Trophoblast cell (in vitro differentiated cells and primary cell): ENCODE data around the gene MYCT1.

Source experiments
- DNase-seq, 2 donors: peaks; one replicate each; pipeline ENCODE4 v3.0.0-alpha.2; 2016
- H2AFZ ChIP-seq: 2 replicates; pipeline ENCODE4 v1.6.1; 2013; ENCODE audit warnings: low read length, moderate library complexity, mild to moderate bottlenecking; ENCODE audit not compliant: insufficient read depth, poor library complexity
- H2AK5ac ChIP-seq: 2 replicates; pipeline ENCODE4 v1.6.1; 2013; ENCODE audit warnings: mild to moderate bottlenecking, low read length
- H2BK120ac ChIP-seq: 2 replicates; pipeline ENCODE4 v1.6.1; 2013; ENCODE audit warnings: low read length, mild to moderate bottlenecking, moderate library complexity; ENCODE audit not compliant: insufficient read depth, poor library complexity
- H2BK12ac ChIP-seq: 2 replicates; pipeline ENCODE4 v1.6.1; 2013; ENCODE audit warnings: mild to moderate bottlenecking, low read length, moderate library complexity
- H2BK5ac ChIP-seq: 2 replicates; pipeline ENCODE4 v1.6.1; 2013; ENCODE audit warnings: low read length, low read depth, moderate library complexity, mild to moderate bottlenecking; ENCODE audit not compliant: poor library complexity
- H3K14ac ChIP-seq: 2 replicates; pipeline ENCODE4 v1.6.1; 2013; ENCODE audit warnings: mild to moderate bottlenecking, low read length
- H3K18ac ChIP-seq: 2 replicates; pipeline ENCODE4 v1.6.1; 2013; ENCODE audit warnings: mild to moderate bottlenecking, low read length
- H3K23ac ChIP-seq: 2 replicates; pipeline ENCODE4 v1.6.1; 2013; ENCODE audit warnings: low read length
- H3K27ac ChIP-seq: 2 replicates; pipeline ENCODE4 v1.5.1; 2013; ENCODE audit warnings: low read depth, mild to moderate bottlenecking, inconsistent platforms, low read length, moderate library complexity
- H3K27me3 ChIP-seq: 2 replicates; pipeline ENCODE4 v1.6.1; 2013; ENCODE audit warnings: inconsistent platforms, mild to moderate bottlenecking, low read length, moderate library complexity; ENCODE audit not compliant: insufficient read depth
- H3K36me3 ChIP-seq, 2 experiments: 1 replicate in 1 of 2; 2 replicates in 1 of 2; pipeline ENCODE4 v1.6.1; 2013; ENCODE audit warnings: low read length in 2 of 2, mild to moderate bottlenecking in 2 of 2, moderate library complexity in 1 of 2; ENCODE audit not compliant: insufficient read depth in 2 of 2, control insufficient read depth in 1 of 2
- H3K4ac ChIP-seq: 2 replicates; pipeline ENCODE4 v1.6.1; 2013; ENCODE audit warnings: low read depth, mild to moderate bottlenecking, low read length, moderate library complexity
- H3K4me1 ChIP-seq, 2 experiments: 1 replicate in 1 of 2; 2 replicates in 1 of 2; pipeline ENCODE4 v1.6.1; 2013; ENCODE audit warnings: low read length in 2 of 2, mild to moderate bottlenecking in 2 of 2, moderate library complexity in 1 of 2; ENCODE audit not compliant: insufficient read depth in 2 of 2, control insufficient read depth in 1 of 2
- H3K4me2 ChIP-seq: 2 replicates; pipeline ENCODE4 v1.6.1; 2013; ENCODE audit warnings: inconsistent platforms, mild to moderate bottlenecking, low read length, moderate library complexity
- H3K4me3 ChIP-seq: 2 replicates; pipeline ENCODE4 v1.5.1; 2013; ENCODE audit warnings: mild to moderate bottlenecking, low read depth, low read length, inconsistent platforms
- H3K79me1 ChIP-seq: one replicate; pipeline ENCODE4 v1.6.1; 2013; ENCODE audit warnings: low read length
- H3K79me2 ChIP-seq: 2 replicates; pipeline ENCODE4 v1.6.1; 2013; ENCODE audit warnings: low read length, mild to moderate bottlenecking; ENCODE audit not compliant: control insufficient read depth, insufficient read depth, poor library complexity
- H3K9ac ChIP-seq: 2 replicates; pipeline ENCODE4 v1.6.1; 2013; ENCODE audit warnings: mild to moderate bottlenecking, low read length
- H3K9me3 ChIP-seq: 2 replicates; pipeline ENCODE4 v1.6.1; 2013; ENCODE audit warnings: low read depth, mild to moderate bottlenecking, control low read depth, inconsistent platforms, low read length; ENCODE audit not compliant: insufficient read depth
- H4K12ac ChIP-seq: 2 replicates; pipeline ENCODE4 v1.6.1; 2013; ENCODE audit warnings: low read depth, mild to moderate bottlenecking, low read length, moderate library complexity
- H4K8ac ChIP-seq: 2 replicates; pipeline ENCODE4 v1.6.1; 2013; ENCODE audit warnings: low read depth, mild to moderate bottlenecking, low read length, moderate library complexity
- H4K91ac ChIP-seq: one replicate; pipeline ENCODE4 v1.6.1; 2013; ENCODE audit warnings: low read depth, mild to moderate bottlenecking, low read length, moderate library complexity
- WGBS: extraction: QIAGEN DNeasy Blood & Tissue Kit; methylation state at CpG from one replicate; pipeline ENCODE4 v1.1.7; 2013; ENCODE audit warnings: missing lambda C conversion rate; ENCODE audit not compliant: insufficient read length, insufficient coverage; ENCODE audit errors: extremely low coverage; 5-methylcytosine and 5-hydroxymethylcytosine counted together

Gene MYCT1

DNA sequence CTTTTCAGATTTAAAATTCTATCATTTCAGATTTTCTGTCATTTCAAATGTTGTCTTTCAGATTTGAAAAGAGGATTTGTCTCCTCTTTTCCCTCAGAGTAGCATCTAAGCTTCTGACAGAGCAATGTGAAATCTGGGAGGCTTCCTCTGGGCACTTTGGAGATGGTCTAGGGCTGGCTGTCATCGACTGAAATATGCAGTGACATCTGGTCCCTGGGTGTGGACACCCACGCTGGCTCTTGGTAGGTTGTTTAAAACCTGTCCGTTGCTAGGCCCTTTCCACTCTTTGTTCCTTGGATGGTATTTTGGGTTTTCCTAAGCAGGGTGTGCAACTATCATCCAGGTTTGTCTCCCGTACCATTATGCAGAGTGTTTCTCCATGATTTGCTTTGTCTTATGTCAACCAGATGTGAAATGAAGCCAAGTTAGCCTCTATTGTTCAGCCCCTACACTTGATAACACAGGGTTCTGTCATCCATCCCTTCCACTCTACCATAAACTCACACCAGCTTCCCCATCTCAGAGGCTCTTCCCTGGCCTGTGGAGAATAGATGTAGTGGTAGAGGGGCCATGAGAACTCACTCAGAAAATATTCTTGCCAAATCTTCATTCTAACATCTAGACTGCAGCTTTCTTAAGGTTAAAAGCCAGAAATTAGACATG is 47.9 kb downstream of the MYCT1 start:
- no CpG with 5 or more reads among the region's 4 CpGs for WGBS
- no peak for DNase-seq
- Histone ChIP-seq H3K79me1 (no peaks in the 10 kb centered on the region), H3K9me3 (no peaks in the 10 kb centered on the region), H2BK120ac (no peak overlapping the region), H3K4me3 (no peak overlapping the region), H4K8ac (no peak overlapping the region), H2AK5ac (no peak overlapping the region), H3K4me1 (peaks cover 0 to 4% of the 10 kb centered on the region in 2 experiments), H3K27me3 (no peaks in the 10 kb centered on the region), H3K14ac (no peak overlapping the region), H3K36me3 (no peaks in the 10 kb centered on the region), H3K18ac (no peak overlapping the region), H3K79me2 (no peaks in the 10 kb centered on the region), H3K27ac (no peak overlapping the region), H2BK12ac (no peak overlapping the region), H3K9ac (no peak overlapping the region), H4K12ac (no peak overlapping the region), H2BK5ac (no peak overlapping the region), H3K4ac (no peak overlapping the region), H4K91ac (no peak overlapping the region), H2AFZ (no peak overlapping the region), H3K4me2 (no peak overlapping the region), H3K23ac (no peak overlapping the region)

DNA sequence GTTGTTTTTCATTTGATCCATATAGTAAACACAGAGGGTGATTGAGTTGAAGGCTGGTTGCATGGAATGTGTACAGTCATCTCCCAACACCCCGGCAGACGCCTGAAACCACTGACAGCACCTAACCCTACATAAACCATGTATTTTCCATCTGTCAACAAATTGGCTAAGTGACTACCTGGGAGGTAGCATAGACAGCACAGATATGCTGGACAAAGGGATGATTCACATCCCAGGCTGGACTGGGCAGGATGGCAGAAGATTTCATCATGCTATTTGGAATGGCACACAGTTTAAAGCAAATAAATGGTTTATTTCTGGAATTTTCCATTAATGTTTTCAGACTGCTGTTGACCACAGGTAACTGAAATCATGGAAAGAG is 48.5 kb downstream of the MYCT1 start:
- Histone ChIP-seq H3K23ac (no peak overlapping the region), H3K4me2 (no peak overlapping the region), H2BK120ac (no peak overlapping the region), H3K79me1 (no peaks in the 10 kb centered on the region), H3K9me3 (no peaks in the 10 kb centered on the region), H2BK12ac (no peak overlapping the region), H3K79me2 (no peaks in the 10 kb centered on the region), H2AK5ac (no peak overlapping the region), H4K91ac (no peak overlapping the region), H3K18ac (no peak overlapping the region), H4K12ac (no peak overlapping the region), H3K27ac (no peak overlapping the region), H3K14ac (no peak overlapping the region), H3K9ac (no peak overlapping the region), H3K4ac (no peak overlapping the region), H3K27me3 (no peaks in the 10 kb centered on the region), H3K36me3 (no peaks in the 10 kb centered on the region), H2BK5ac (no peak overlapping the region), H2AFZ (no peak overlapping the region), H3K4me1 (peaks cover 0 to 4% of the 10 kb centered on the region in 2 experiments), H4K8ac (no peak overlapping the region), H3K4me3 (no peak overlapping the region)
- WGBS: no CpG with 5 or more reads among the region's 2 CpGs
- DNase-seq: peak in 1 of 2 donors; percentile 15

DNA sequence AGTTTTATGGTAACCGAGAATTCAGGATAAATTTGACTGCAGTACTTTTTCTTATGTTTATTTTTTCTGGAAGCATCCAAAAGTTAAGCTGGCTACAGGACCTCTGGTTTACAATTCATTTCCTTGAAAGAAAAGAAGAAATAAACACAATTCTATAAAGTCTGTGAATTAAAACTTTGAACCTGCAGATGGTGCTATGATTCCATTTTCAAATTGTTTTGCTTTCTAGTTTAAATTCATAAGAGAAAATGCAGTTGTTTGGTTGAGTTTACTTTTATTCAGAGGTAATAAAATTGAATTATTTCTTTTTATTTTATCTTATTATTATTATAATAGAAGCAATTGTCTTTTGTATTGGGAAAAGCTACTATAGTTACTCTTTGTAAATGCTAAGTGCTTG is 51.1 kb downstream of the MYCT1 start:
- no peak overlapping the region for H3K18ac ChIP-seq
- H3K4me3 ChIP-seq: no peak overlapping the region
- H3K79me1 ChIP-seq: no peaks in the 10 kb centered on the region
- no peak overlapping the region for H3K4ac ChIP-seq
- no peaks in the 10 kb centered on the region for H3K79me2 ChIP-seq
- H3K4me1 ChIP-seq: peaks cover 0 to 4% of the 10 kb centered on the region in 2 experiments
- no peak overlapping the region for H2AK5ac ChIP-seq
- H2BK5ac ChIP-seq: no peak overlapping the region
- H3K4me2 ChIP-seq: no peak overlapping the region
- H3K27ac ChIP-seq: no peak overlapping the region
- H3K36me3 ChIP-seq: no peaks in the 10 kb centered on the region
- H3K14ac ChIP-seq: no peak overlapping the region
- DNase-seq: peak in 1 of 2 donors; percentile 48
- no peak overlapping the region for H4K8ac ChIP-seq
- H4K91ac ChIP-seq: no peak overlapping the region
- no CpG with 5 or more reads among the region's 1 CpG for WGBS
- H3K27me3 ChIP-seq: no peaks in the 10 kb centered on the region
- no peak overlapping the region for H3K23ac ChIP-seq
- no peak overlapping the region for H2BK12ac ChIP-seq
- H3K9ac ChIP-seq: no peak overlapping the region
- no peak overlapping the region for H4K12ac ChIP-seq
- no peaks in the 10 kb centered on the region for H3K9me3 ChIP-seq
- no peak overlapping the region for H2AFZ ChIP-seq
- no peak overlapping the region for H2BK120ac ChIP-seq

DNA sequence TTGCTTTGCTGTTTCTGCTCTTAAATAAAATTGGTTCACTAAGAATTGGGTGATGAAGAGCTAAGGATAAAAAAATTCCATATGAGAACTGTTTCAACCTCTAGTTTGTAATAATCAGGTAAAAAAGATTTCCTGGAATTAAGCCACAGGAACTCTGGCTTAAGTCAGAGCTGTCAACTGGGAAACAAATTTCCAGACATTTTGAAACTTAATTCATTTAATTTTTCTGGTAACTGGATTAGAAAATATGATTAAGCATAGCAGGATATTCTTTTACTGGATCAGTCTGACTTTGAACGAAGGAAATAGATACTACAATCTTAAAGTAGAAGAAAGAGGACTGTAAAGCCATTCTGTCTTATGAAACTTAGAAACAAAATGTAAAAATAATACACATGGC is 51.6 kb downstream of the MYCT1 start:
- no peak overlapping the region for H3K27ac ChIP-seq
- H3K4me3 ChIP-seq: no peak overlapping the region
- H3K27me3 ChIP-seq: no peaks in the 10 kb centered on the region
- no peak overlapping the region for H4K12ac ChIP-seq
- H3K9me3 ChIP-seq: no peaks in the 10 kb centered on the region
- H4K91ac ChIP-seq: no peak overlapping the region
- H2BK120ac ChIP-seq: no peak overlapping the region
- no peak overlapping the region for H2AFZ ChIP-seq
- H4K8ac ChIP-seq: no peak overlapping the region
- no CpG with 5 or more reads among the region's 1 CpG for WGBS
- no peaks in the 10 kb centered on the region for H3K36me3 ChIP-seq
- no peaks in the 10 kb centered on the region for H3K79me1 ChIP-seq
- no peak overlapping the region for H2BK12ac ChIP-seq
- no peak overlapping the region for H3K4ac ChIP-seq
- no peak overlapping the region for H3K14ac ChIP-seq
- H3K79me2 ChIP-seq: no peaks in the 10 kb centered on the region
- no peak overlapping the region for H3K4me2 ChIP-seq
- H3K9ac ChIP-seq: no peak overlapping the region
- H3K23ac ChIP-seq: no peak overlapping the region
- no peak for DNase-seq
- no peak overlapping the region for H2AK5ac ChIP-seq
- H3K18ac ChIP-seq: no peak overlapping the region
- no peak overlapping the region for H2BK5ac ChIP-seq
- H3K4me1 ChIP-seq: peaks cover 0 to 4% of the 10 kb centered on the region in 2 experiments
